DND-41 (cell line): Measurements from ENCODE around the gene LRRTM4.
"Not testable (repeated sequence)": the region's sequence is repeated elsewhere in the genome, so short reads cannot be mapped to it uniquely, and the experiment has no call there.

Experiments used
- EZH2 ChIP-seq: IDR thresholded peaks from 3 replicates; pipeline ENCODE4 v1.6.1; 2012; ENCODE audit warnings: borderline replicate concordance, low read depth, mild to moderate bottlenecking, moderate library complexity, low read length, inconsistent platforms; ENCODE audit not compliant: severe bottlenecking
- TF ChIP-seq, protein P1 (sequence below): IDR thresholded peaks from 2 replicates; pipeline ENCODE4 v1.5.1; 2012; ENCODE audit warnings: borderline replicate concordance, low read length, moderate library complexity, mild to moderate bottlenecking; ENCODE audit not compliant: poor library complexity, severe bottlenecking; ENCODE audit errors: extremely low read depth

DNA sequence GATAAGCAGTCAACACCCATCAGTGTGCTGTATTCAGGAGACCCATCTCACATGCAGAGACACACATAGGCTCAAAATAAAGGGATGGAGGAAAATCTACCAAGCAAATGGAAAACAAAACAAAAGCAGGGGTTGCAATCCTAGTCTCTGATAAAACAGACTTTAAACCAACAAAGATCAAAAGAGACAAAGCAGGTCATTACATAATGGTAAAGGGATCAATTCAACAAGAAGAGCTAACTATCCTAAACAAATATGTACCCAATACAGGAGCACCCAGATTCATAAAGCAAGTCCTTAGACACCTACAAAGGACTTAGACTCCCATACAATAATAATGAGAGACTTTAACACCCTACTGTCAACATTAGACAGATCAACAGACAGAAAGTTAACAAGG lies 358.2 kb downstream of the LRRTM4 start:
- TF ChIP-seq, protein P1, sequence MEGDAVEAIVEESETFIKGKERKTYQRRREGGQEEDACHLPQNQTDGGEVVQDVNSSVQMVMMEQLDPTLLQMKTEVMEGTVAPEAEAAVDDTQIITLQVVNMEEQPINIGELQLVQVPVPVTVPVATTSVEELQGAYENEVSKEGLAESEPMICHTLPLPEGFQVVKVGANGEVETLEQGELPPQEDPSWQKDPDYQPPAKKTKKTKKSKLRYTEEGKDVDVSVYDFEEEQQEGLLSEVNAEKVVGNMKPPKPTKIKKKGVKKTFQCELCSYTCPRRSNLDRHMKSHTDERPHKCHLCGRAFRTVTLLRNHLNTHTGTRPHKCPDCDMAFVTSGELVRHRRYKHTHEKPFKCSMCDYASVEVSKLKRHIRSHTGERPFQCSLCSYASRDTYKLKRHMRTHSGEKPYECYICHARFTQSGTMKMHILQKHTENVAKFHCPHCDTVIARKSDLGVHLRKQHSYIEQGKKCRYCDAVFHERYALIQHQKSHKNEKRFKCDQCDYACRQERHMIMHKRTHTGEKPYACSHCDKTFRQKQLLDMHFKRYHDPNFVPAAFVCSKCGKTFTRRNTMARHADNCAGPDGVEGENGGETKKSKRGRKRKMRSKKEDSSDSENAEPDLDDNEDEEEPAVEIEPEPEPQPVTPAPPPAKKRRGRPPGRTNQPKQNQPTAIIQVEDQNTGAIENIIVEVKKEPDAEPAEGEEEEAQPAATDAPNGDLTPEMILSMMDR = not testable (repeated sequence)
- TF ChIP-seq EZH2 = not testable (repeated sequence)
